ENCODE results near the gene PIGS. TPM values are rescaled to one million over a fixed set of nuclear protein-coding genes. Genes with fewer than 3 reads are reported as not detected.
A peak's percentile ranks its signal among the peaks of the same experiment; 100 is the strongest.

The PIGS gene
- total and polyA plus RNA-seq, 9 of the 15 experiments (the other 6 are each of a cell fraction or from before 2014, with no cell fraction given), result 47.5 to 138 (median 57.6) TPM

GRCh38 chr17:28598799-28599310 is 27.5 kb upstream of the PIGS start, which contains the start of gene SPAG5 (continued):
- TF ChIP-seq ZNF449 (CRISPR knock-in tag; IDR thresholded peaks at IDR 0.05) (peak; percentile 98; the same call in 1 of the 2 replicates), CBFB (CRISPR knock-in tag; IDR thresholded peaks at IDR 0.05) (no peak), PHB2 (IDR thresholded peaks at IDR 0.05; ENCODE audit: low read depth) (no peak), VEZF1 (CRISPR knock-in tag; IDR thresholded peaks at IDR 0.05) (peak; percentile 85), E4F1 (CRISPR knock-in tag; IDR thresholded peaks at IDR 0.05; ENCODE audit: borderline replicate concordance) (no peak), THRAP3 (IDR thresholded peaks at IDR 0.05; ENCODE audit: borderline replicate concordance) (no peak), FOXP1 (CRISPR knock-in tag; IDR thresholded peaks at IDR 0.05) (no peak), ARHGAP35 (IDR thresholded peaks at IDR 0.05; ENCODE audit: partially characterized antibody) (no peak), GTF2A2 (tag; IDR thresholded peaks at IDR 0.05) (no peak), CTCF (IDR thresholded peaks at IDR 0.05 in 2 of 3, conservative IDR thresholded peaks at IDR 0.05 in 1 of 3; ENCODE audit: insufficient read depth in 2 of 3, low read depth in 1 of 3, low read length in 3 of 3) (no peak), KLF6 (CRISPR knock-in tag; IDR thresholded peaks at IDR 0.05; ENCODE audit: borderline replicate concordance) (no peak), ZNF239 (CRISPR knock-in tag; IDR thresholded peaks at IDR 0.05) (no peak), TFAP4 (CRISPR knock-in tag; IDR thresholded peaks at IDR 0.05; ENCODE audit: borderline replicate concordance) (peak; percentile 71; the same call in 1 of the 2 replicates), POLR2AphosphoS2 (IDR thresholded peaks at IDR 0.05; ENCODE audit: low read length) (peak; percentile 79; the same call in 1 of the 2 replicates), ZKSCAN3 (CRISPR knock-in tag; IDR thresholded peaks at IDR 0.05) (no peak), MCM5 (IDR thresholded peaks at IDR 0.05; ENCODE audit: low read depth) (no peak), ZNF589 (CRISPR knock-in tag; IDR thresholded peaks at IDR 0.05; ENCODE audit: low read depth) (0 out of 2 replicates have a peak, but pooled peaks have one; percentile 40)
